D721Med (cell line): ENCODE data around the gene RAB25.
A peak's percentile ranks its signal among the peaks of the same experiment; 100 is the strongest.

Experiments
- DNase-seq: peaks from one replicate; pipeline ENCODE4 v3.0.0; 2011; ENCODE audit warnings: low spot score; ENCODE audit not compliant: insufficient read length
- FAIRE-seq: peaks from 2 replicates; lab custom pipeline; 2011; peaks lifted over from hg19 to GRCh38; lab: Jason Lieb, UNC
- CTCF ChIP-seq: IDR thresholded peaks from 2 replicates; pipeline ENCODE4 v1.5.1; 2012; ENCODE audit warnings: mild to moderate bottlenecking, control low read depth; ENCODE audit not compliant: insufficient read depth; ENCODE audit errors: missing control alignments

Gene RAB25

GRCh38 chr1:156050376-156050775 is 10.6 kb upstream of the RAB25 start:
- DNase-seq: no peak
- FAIRE-seq: no peak
- no peak for TF ChIP-seq CTCF

GRCh38 chr1:156051011-156051725 is 9.8 kb upstream of the RAB25 start:
- FAIRE-seq (no peak), DNase-seq (no peak)
- no peak for TF ChIP-seq CTCF

- FAIRE-seq: no peak
- TF ChIP-seq CTCF: peak; percentile 37
- DNase-seq: no peak
These were observed 7.8 kb upstream of the RAB25 start for GRCh38 chr1:156052862-156053767.

GRCh38 chr1:156053768-156054499 is 7.0 kb upstream of the RAB25 start, which contains the start of gene UBQLN4:
TSS of gene UBQLN4 (minus strand) at chr1:156053798. CDS start at chr1:156053701, 97 bp downstream.
- DNase-seq (peak; percentile 88), FAIRE-seq (no peak)

GRCh38 chr1:156054500-156055280 is 6.3 kb upstream of the RAB25 start, which contains the start of gene LAMTOR2:
TSS of gene LAMTOR2 (plus strand) at chr1:156054782. CDS start at chr1:156054890, 108 bp downstream.
- no peak for TF ChIP-seq CTCF

More at GRCh38 chr1:156053768-156054499, 7.0 kb upstream of the RAB25 start, which contains the start of gene UBQLN4:
- TF ChIP-seq CTCF: peak; percentile 55

GRCh38 chr1:156055281-156056048 is 5.5 kb upstream of the RAB25 start:
- FAIRE-seq (no peak), DNase-seq (no peak)
- no peak for TF ChIP-seq CTCF

More at GRCh38 chr1:156054500-156055280, 6.3 kb upstream of the RAB25 start, which contains the start of gene LAMTOR2:
- DNase-seq (peak; percentile 99), FAIRE-seq (no peak)
